Upper lobe of left lung (tissue), 4 donors: ENCODE data around the gene CDK8.

Experiments used
- CTCF ChIP-seq, 6 experiments: fragments of 450-650 bp in 4 of 6; fragments of 200-600 bp in 2 of 6; sonication (generic) in 2 of 6; IDR thresholded peaks; one replicate each; pipeline ENCODE4 v1.5.1; 2016 to 2019; ENCODE audit warnings: antibody characterized with exemption in 6 of 6
- EP300 ChIP-seq, 4 donors: sonication (generic); formaldehyde crosslinking; IDR thresholded peaks; one replicate each; pipeline ENCODE4 v1.5.1; 2017; ENCODE audit warnings: antibody characterized with exemption in 4 of 4, control low read depth in 2 of 4
- POLR2A ChIP-seq, 4 donors: fragments of 450-650 bp; IDR thresholded peaks; one replicate each; pipeline ENCODE4 v1.5.1; 2016 to 2017; ENCODE audit warnings: antibody characterized with exemption in 4 of 4, mild to moderate bottlenecking in 2 of 4
- POLR2AphosphoS5 ChIP-seq, 2 donors: sonication (generic); formaldehyde crosslinking; IDR thresholded peaks; one replicate each; pipeline ENCODE4 v1.5.1; 2017; ENCODE audit warnings: antibody characterized with exemption in 2 of 2

GRCh38 chr13:26310470-26310869 lies 56.5 kb downstream of the CDK8 start:
- no peak for TF ChIP-seq CTCF (IDR thresholded peaks at IDR 0.05)
- no peak for TF ChIP-seq POLR2AphosphoS5 (IDR thresholded peaks at IDR 0.05)
- no peak for TF ChIP-seq EP300 (IDR thresholded peaks at IDR 0.05)
- no peak for TF ChIP-seq POLR2A (IDR thresholded peaks at IDR 0.05)
